Measurements from ENCODE around the gene TMEM222. TPM values are rescaled to one million over a fixed set of nuclear protein-coding genes. Genes with fewer than 3 reads are reported as not detected.

Gene TMEM222
- total and polyA plus RNA-seq, 7 experiments from 2014 or later = 23.7 to 66.1 (median 43.3) TPM

Other genes starting within 250 kb of the TMEM222 start
- gene SLC9A1, start 167.0 kb upstream of the TMEM222 start, total RNA-seq = 10 to 100 TPM; 13.2 to 25.7 (median 21.1) TPM
- 10 to 100 TPM in 1 of 2 donors, 1 to 10 TPM in 1; 7.1 to 18.2 TPM for gene SLC9A1, start 167.0 kb upstream of the TMEM222 start, polyA plus RNA-seq
- 10 to 100 TPM; 33.2 to 59.0 (median 46.3) TPM for gene WDTC1, start 87.5 kb upstream of the TMEM222 start, total RNA-seq
- 1 to 10 TPM; 5.8 to 8.5 TPM for gene WDTC1, start 87.5 kb upstream of the TMEM222 start, polyA plus RNA-seq
- 100 to 1,000 TPM; 107 to 172 (median 136) TPM for gene SYTL1, start 19.9 kb downstream of the TMEM222 start, total RNA-seq
- 100 to 1,000 TPM in 1 of 2 donors, 10 to 100 TPM in 1; 93.0 to 105 TPM for gene SYTL1, start 19.9 kb downstream of the TMEM222 start, polyA plus RNA-seq
- 10 to 100 TPM; 13.0 to 17.0 (median 15.2) TPM for gene MAP3K6, start 44.8 kb downstream of the TMEM222 start, total RNA-seq
- 1 to 10 TPM; 5.9 to 6.6 TPM for gene MAP3K6, start 44.8 kb downstream of the TMEM222 start, polyA plus RNA-seq
- not detected for gene FCN3, start 52.7 kb downstream of the TMEM222 start, total RNA-seq
- gene FCN3, start 52.7 kb downstream of the TMEM222 start, polyA plus RNA-seq = not detected
- gene CD164L2, start 61.2 kb downstream of the TMEM222 start, total RNA-seq = under 1 TPM in 1 of 5 experiments, not detected in 4; 0.24 TPM
- not detected for gene CD164L2, start 61.2 kb downstream of the TMEM222 start, polyA plus RNA-seq
- gene GPR3, start 70.5 kb downstream of the TMEM222 start, total RNA-seq = under 1 TPM in 3 of 5 experiments, not detected in 2; 0.24 to 0.93 (median 0.45) TPM
- gene GPR3, start 70.5 kb downstream of the TMEM222 start, polyA plus RNA-seq = under 1 TPM; 0.09 to 0.13 TPM
- gene WASF2, start 168.0 kb downstream of the TMEM222 start, total RNA-seq = 100 to 1,000 TPM; 136 to 177 (median 145) TPM
- 10 to 100 TPM; 78.4 to 85.0 TPM for gene WASF2, start 168.0 kb downstream of the TMEM222 start, polyA plus RNA-seq